HG02678 (cell line): Measurements from ENCODE around the gene LAP3.

Experiments used
- ATAC-seq: cut with Tn5 transposase; IDR thresholded peaks from one replicate; pipeline ENCODE4 v1.9.1; 2021; ENCODE audit warnings: mild to moderate bottlenecking, moderate library complexity; ENCODE audit not compliant: unreplicated experiment

Gene LAP3

DNA sequence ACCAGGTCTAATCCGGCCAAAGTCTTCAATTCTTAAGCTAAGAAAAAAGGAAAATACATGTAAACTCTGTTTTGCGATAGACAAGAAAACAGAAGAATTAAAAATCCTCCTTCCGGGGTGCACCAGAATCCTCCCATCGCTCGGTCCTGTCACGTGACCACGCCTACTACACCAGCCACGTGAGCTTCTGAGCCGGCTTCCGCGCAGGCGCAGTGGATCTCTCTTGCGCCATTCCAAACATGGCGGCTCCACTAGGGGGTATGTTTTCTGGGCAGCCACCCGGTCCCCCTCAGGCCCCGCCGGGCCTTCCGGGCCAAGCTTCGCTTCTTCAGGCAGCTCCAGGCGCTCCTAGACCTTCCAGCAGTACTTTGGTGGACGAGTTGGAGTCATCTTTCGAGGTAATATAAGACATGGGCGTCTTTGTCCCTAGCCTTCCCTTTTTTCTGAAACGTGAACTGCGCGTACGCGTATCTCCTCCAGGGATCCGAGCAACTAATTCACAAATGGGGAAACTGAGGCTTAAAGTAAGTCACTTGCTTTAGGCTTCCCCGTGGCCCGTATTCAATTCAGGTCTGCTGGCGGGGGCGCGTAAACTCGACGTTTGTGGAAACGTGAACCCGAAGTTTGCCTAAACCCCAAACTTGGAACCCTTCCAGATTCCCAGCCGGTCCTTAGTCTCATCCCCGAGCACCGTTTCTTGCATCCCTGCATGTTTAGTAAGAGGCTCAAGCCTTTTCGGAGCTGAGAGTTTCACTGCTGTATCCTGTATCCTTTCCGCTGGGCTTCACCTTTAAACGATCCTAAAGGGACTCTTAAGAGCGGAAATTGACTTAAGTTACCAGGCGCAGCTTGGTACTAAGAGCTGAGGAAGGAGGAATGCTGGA is 37.7 kb downstream of the LAP3 start, which contains the start of gene MED28:
TSS of gene MED28 (plus strand) at position 226 of the 884 bp plus-strand sequence. CDS start at position 240, 14 bp downstream.
- peak; percentile 95 for ATAC-seq

DNA sequence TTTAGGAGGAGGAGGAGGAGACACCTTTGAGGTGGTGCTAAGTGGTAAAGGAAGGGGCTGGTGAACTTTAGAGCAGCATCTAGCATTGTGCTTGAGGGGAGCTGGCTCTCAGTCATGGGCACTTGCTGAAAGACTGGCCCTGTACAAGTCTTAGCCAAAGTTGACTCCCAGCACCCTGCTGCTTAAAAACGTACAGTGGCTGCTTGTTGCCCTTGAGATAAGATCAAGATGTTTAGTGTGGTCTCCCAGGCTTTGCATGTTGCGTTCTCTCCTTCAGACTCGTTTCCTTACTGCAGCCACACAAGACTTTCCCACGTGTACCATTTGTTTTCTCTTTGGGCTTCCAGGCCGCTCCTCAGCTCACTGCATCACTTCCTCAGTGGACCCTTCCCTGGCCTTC is 39.3 kb downstream of the LAP3 start:
- no peak for ATAC-seq

DNA sequence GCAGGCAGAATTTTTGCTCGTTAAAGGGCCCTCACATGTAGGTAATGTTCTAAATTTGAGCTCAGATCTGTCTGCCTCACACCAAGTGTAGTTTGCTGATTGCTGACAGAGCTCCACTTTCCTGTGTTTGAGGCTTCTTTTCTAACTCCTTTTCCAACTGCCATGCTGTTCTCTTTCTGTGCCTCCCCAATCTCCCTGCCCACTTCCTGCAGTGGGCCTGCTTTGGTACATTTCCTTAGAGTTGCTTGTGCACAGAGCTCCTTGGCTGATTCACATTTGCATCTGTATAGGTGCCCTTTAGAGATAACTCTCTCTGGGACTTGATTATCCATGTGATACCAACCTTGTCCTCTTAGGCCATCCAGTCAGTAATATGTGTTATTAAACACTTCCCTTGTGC is 41.9 kb downstream of the LAP3 start:
- ATAC-seq, result no peak

DNA sequence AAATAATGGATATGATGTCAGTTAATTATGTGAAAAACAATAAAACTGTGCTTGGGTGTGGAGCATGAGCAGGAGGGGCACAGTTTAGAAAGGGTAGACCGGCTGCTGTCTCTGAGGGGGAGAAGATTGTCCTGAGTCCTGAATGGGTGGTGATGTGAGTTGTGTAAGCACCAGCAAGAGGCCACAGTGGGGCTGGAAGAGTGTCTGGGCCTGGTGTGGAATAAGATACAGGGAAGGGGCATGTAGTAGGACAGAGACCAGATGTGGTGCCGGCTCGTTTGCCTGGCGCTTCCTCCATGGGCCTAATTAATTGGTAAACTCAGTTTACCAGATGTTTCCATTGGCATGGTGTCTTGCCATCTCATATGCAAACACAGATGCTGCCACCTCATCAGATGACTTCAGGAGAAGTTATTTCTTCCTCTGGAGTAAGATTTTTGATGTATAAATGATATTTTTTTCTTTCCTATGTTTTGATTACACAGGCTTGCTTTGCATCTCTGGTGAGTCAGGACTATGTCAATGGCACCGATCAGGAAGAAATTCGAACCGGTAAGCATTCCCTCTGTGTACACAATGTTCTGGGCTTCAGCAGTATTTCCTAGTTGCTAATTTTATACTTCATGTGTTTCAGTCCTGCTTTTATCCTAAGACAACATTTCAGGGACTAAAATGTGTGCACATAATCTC is 42.6 kb downstream of the LAP3 start:
- no peak for ATAC-seq

DNA sequence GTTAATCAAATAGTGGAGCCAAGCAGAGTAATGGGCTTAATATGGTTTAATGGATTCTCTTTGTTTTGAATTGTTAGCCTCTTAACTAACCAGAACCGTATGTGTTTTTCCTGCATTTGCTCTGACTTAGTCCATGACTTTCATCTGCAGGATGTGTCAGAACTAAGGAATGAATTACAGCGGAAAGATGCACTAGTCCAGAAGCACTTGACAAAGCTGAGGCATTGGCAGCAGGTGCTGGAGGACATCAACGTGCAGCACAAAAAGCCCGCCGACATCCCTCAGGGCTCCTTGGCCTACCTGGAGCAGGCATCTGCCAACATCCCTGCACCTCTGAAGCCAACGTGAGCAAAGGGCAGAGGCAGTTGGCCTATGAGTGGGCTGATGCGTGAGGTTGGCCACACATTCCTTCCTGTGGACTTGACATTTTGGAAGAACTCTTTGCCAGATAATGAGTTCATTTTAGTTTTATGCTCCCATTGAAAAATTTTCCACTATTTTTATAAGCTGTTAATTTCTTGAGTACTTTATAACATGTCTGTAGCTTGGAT is 46.5 kb downstream of the LAP3 start:
- ATAC-seq, result no peak

DNA sequence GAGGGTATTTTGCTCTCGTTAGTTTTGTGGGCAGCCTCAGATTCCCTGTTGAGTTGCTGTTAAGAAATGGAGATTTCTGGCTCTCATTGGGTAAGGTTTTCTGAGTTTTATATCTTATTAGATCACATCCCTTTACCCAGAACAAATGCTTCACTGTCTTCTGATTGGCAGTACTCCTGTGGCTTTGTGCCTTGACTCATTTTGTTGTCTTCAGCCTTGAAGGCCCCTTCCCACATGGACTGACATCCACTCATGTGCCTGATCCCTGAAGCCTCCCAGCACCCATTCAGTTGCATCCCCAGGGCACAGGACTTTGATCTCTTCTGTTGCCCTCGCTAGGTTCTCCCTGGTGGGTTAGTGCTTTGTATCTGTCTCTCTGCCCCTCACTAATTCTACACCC is 47.8 kb downstream of the LAP3 start:
- ATAC-seq, result no peak

DNA sequence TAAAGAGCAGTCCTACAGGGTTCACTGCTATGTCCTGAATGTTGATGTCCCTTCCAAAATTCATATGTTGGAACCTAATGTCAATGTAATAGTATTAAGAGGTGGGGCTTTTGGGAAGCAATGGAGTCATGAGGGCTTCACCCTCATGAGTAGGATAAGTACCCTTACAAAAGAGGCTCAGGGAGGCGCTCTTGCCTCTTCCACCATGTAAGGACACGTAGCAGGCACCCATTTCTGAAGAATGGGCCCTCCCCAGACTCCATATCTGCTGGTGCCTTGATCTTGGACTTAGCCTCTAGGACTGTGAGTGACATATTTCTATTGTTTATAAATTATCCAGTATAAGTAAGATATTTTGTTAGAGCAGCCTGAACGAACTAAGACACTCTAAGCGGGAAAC is 53.2 kb downstream of the LAP3 start:
- no peak for ATAC-seq

DNA sequence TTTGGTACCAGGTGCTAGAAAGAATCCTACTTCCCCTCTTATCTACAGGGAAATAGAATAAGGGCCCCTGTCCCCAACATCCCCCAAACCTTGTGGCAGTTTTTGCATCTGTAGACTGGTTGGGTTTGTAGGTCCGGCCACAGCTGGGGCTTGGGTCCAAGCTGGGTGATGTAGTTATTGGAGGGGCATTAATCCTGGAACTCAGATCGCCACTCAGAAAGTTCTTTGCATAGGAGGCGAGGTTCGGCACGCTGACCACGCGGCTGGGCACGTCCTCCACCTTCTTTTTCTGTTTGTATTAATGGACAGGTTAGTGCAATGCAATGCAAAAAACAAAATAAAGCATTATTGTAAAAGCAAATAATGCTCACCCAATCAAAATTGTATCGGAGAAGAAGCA is 56.6 kb downstream of the LAP3 start:
- no peak for ATAC-seq

DNA sequence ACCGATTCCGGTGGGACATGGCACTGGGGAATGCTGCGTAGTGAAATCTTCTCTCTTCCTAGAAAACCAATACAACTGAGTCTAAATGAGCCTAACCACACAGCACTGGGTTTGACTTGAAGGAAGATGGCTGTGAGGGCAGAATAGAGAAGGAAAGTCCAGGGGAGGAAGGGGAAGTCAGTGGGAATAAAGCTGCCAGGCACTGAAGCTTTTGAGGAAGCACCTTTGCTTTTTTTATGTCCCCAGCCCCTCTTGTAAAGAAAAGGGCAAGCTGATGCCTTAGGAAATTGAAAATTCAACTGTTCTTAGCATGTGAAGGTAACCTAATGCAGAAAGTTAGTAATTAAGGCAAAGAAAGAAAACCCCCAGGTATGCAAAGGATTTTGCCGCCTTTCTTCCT is 58.1 kb downstream of the LAP3 start:
- ATAC-seq, result no peak

DNA sequence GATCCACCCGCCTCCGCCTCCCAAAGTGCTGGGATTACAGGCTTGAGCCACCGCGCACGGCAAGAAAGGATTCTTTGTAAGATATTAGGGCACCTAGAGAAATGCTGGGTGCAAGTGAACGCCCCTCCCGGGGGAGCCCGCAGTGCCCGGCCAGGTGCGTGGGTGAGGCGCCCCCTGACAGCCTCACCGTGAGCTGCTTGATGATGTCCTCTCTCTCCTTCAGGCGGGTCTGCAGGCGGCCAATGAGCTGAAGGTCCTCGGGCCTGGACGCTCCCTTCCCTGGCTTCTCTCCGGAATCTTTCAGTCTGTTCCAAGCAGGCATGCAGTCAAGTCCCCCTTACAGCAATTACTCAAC is 59.3 kb downstream of the LAP3 start:
- ATAC-seq, result no peak

DNA sequence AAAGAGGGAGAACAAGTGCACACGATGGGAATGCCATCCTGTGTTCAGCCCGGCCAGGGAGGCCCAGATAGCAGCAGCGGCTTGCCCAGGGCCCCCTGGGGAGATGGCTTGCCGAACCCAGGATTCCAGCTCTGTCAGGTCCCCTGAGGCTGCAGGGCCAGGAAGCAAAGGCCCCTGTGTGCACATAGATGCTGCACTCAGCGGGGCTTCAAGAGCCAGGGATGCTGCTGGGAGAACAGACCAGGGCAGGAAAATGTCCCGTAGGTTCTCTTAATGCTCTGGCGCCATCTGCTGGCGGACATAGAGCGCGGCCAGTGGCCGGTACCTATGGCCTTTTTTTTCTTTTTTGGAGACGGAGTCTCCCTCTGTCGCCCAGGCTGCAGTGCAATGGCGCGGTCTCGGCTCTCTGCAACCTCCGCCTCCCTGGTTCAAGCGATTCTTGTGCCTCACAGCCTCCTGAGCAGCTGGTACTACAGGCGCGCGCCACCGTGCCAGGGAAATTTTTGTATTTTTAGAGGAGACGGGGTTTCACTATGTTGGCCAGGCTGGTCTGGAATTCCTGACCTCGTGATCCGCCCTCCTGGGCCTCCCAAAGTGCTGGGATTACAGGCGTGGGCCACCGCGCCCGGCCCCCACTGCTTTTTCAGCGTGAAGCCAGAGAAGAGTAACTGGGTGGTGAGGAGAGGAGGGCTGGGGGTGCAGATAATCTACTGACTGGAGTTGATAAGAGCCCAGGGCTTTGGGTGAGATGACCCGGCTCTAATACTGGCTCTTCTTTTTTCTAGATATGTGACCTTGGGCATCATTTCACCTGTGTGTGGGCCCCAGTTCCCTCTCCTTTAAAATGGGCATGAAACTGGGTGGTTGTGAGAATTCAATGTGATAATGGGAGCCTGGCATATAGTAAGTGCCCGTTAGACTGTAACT is 60.0 kb downstream of the LAP3 start:
- peak; percentile 86 for ATAC-seq

DNA sequence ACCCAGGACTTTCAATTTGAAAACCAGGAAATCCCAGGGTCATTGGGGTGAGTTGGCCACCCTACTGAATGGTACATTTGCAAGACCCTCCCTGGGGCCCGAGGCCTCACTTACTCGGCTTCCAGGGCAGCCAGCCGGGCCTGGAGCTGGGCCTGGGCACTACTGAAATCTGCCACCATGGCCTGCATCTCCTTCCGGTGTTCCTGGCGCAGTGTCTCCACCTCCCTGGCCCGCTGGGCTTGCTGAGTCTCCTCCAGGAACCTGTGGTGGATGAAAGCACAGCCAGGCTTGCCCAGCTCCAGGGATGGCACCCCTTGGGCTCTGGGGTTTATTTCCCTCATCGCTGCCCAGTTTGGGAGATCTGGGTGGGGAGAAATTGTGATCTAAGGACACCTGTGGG is 62.1 kb downstream of the LAP3 start:
- ATAC-seq, result no peak

DNA sequence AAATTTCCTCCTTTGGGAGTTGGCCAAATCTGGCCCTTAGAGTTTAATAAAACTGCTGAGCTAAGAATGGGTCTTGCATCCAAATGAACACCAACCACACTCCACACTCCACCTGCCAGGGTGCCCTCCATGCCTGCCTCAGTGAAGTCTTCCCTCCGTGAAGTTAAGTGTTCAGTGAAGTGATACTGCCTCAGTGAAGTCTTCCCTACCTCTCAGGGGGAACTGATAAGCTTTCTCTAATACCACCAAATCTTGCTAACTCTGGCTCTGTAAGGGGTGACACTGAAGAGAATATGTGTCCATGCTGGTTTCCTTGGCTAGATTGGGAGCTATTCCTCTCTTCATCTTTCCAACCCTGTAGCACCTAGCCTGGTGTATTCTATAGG is 65.4 kb downstream of the LAP3 start:
- ATAC-seq, result no peak

DNA sequence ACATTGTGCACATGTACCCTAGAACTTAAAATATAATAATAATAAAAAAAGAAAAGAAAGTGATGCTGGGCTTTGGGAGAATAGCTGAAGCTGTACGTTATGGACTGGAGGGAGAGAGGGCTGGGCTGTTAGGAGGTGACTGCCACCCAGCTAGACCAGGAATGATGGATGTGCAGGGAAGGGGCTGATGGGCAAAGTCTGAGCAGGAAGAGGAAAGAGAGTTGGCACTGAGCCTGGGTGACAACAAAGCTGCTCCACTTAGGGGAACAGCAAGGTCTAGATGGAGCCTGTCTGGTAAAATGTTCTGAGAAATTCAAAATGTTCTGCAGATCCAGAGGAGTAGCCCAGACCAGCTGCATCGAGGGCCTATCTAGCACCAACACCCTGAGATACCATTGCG is 69.7 kb downstream of the LAP3 start:
- ATAC-seq, result no peak

DNA sequence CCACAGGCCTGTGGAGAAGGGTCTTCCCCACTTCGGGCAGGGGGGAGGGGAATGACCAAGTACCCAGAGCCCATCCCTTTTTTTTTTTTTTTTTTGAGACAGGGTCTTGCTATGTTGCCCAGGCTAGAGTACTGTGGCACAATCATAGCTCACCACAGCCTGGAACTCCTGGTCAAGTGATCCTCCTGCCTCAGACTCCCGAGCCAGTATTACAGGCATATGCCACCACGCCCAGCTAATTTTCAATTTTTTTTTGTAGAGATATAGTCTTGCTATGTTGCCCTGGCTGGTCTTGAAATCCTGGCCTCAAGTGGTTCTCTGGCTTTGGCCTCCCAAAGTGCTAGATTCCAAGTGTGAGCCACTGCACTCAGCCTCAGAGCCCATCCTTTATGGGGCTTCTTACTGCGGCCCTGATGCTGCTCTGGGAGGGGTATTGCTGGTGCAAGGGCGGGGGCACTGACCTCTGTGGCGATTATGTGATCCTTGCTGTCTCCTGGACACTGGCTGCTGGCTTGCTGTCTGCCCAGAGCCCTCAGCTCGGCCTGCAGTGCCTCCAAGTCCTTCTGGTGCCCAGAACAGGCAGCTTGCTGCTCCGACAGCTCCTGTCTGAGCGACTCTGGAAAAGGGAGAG is 70.3 kb downstream of the LAP3 start:
- ATAC-seq, result no peak

DNA sequence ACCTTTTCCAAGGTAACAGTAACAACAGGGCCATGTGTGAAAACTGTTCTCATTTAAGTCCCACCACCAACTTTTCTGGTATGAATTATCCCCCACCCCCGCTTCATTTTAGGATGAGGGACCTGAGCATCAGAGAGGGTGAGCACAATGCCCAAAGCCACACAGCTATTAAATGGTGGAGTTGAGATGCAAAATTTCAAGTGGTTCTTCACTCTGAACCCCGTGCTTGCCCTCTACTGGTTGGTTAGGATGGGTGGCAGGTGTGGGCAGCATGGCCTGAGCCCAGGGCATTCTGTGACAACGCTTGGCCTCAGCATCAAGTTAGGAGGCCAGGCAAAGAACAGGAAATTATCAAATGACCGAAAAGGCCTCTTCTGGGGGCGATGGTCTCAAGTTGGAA is 70.9 kb downstream of the LAP3 start:
- no peak for ATAC-seq

DNA sequence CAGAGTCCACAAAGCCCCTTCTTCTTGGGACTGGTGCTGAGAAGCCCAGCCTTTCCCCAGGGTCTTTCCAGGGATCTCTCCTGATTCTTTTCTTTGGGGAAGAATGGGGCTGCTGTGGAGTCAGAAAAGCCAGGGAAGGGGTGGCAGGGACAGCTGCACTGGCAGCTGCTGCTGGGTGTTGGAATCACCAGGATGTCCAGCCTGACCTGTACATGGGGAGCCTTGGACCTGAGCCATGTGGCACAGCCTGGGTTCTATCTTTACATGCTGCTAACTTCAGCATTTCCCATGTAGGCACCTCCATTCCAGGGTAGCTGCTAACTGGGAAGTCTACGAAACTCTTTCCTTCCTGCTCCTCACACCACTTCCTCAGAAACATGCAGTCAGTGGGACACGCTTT is 73.4 kb downstream of the LAP3 start:
- no peak for ATAC-seq

DNA sequence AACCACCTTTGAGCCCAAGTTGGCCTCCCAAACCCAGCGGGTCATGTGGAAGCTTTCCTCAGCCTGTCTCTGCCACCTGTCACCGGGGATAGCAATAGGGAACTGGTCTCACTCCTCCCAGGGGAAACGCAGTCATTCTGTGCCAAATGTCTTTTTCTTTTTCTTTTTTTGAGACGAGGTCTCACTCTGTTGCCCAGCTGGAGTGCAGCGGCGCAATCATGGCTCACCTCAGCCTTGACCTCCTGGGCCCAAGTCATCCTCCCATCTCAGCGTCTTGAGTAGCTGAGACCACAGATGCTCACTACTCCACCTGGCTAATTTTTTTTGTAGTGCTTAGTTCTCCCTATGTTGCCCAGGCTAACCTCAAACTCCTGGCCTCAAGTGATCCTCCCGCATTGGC is 77.7 kb downstream of the LAP3 start:
- ATAC-seq, result no peak

DNA sequence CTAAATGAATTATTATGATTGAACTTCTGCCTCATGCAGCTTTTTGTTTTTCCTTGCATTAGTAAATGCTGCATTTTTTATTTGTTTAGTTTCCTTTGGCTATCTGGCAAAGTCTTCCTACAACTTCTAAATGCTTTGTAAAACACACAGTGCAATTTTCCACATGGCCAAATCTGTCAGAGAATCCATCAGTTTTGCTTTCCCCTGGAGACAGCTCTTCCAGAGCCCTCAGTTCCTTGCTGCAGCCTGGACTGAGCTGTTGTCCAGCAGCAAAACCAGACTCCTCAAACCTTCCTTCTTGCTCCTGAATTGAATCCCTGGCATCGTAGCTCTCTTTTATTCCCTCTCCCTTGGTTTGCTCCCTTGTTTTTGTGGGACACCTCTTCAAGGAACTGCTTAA is 80.1 kb downstream of the LAP3 start:
- no peak for ATAC-seq
